ENCODE measurements around the gene INCENP.

DNA sequence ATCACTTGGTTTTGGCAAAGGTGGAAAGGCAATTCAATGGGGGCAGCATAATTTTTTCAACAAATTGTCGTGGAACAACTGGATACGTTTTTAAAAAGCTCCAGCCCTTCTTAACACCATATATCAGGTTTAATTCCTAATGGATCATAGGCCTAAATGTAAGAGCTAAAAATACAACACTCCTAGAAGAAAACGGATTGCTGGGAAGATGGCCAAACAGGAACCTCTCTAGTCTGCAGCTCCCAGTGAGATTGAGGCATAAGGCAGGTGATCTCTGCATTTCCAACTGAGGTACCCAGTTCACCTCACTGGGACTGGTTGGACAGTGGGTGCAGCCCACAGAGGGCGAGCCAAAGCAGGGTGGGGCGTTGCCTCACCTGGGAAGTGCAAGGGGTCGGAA is 33.8 kb downstream of the INCENP start:
- TF ChIP-seq TFCP2L1 (CRISPR knock-in tag; IDR thresholded peaks at IDR 0.05) (no peak), SMC3 (IDR thresholded peaks at IDR 0.05) (no peak)
